NCI-H2227 (cell line): ENCODE data around the gene KATNB1.
"Not testable (repeated sequence)": the region's sequence is repeated elsewhere in the genome, so short reads cannot be mapped to it uniquely, and the experiment has no call there.

ENCODE experiments used
- DNase-seq: peaks from one replicate; lab custom pipeline; 2025; ENCODE audit not compliant: unreplicated experiment; lab: John Stamatoyannopoulos, UW

The KATNB1 gene

DNA sequence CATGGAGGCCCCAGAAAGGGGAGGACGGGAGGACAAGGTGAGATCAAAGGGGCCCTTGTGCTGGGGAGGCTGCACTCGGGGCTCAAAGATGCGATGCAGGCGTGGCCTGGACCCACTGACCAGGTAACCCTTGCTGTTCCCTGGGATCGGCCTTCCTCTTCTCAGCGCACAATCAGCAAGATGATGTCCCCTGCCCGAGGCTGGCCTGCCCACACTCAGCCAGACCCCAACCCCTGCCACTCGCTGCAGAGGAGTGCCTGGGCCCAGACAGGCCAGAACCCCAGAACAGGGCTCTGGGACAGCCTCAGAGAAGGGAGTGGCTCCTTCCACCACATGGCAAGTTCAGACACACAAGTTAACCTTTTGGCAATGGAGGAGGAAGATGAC, 51.9 kb downstream of the KATNB1 start:
- no peak for DNase-seq

DNA sequence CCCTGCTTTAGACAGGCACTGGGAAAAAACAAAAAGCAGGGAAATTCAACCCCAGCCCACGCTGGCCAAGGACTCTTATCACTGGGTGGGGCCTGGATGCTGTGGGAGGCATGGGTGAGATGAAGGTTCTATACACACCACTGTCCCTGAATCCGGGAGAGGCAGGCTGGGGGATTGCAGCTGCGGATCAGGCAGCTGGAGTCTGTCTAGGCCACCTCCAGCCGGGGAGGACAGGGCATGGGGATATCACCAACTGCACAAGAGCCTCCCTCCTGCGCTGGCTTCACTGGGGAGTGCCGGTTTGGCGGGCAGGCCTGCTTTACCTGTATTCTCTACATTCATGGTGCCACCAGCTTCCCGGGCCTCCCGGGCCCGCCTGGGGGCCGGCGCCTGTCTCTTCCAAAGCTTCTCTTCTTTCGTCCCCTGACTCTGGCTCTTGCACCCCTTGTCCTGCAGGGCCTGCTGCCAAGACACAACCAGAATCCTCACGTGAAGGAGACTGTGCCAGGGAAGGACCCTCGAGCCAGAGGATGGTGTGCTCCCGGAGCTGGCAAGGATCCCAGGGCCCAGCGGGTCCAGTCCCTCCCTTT, 52.8 kb downstream of the KATNB1 start:
- no peak for DNase-seq

GRCh38 chr16:57788951-57789350, 53.4 kb downstream of the KATNB1 start:
- no peak for DNase-seq

- no peak for DNase-seq
Measured at GRCh38 chr16:57791195-57791892, 55.8 kb downstream of the KATNB1 start.

DNA sequence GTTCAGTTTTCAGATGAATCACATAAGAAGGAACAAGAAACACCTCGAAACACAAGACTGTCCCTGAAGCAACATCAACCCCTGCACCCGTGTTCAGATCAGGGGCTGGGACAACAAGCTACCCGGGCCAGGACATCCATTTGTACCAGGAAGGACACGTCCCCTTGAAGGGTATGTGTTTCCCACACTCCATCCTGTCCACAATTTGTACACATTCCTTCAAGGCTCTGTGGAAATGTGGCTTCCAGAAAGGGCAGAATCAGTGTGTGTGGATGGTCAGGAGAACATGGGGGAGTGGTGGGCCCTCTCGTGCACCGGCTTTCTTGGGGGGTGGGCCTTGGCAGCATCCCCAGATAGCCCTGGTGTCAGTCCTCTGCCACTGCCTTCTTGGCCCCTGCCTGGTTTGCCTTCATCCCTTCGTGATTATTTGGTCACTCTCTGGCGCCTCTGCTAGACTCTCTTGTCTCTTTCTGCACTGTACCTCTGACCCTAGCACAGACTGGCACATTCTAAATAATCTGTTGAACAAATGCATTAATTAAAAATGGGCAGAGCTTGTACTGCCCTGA, 56.4 kb downstream of the KATNB1 start:
- no peak for DNase-seq

- DNase-seq = no peak
Measured at GRCh38 chr16:57794849-57795430, 59.4 kb downstream of the KATNB1 start.

DNA sequence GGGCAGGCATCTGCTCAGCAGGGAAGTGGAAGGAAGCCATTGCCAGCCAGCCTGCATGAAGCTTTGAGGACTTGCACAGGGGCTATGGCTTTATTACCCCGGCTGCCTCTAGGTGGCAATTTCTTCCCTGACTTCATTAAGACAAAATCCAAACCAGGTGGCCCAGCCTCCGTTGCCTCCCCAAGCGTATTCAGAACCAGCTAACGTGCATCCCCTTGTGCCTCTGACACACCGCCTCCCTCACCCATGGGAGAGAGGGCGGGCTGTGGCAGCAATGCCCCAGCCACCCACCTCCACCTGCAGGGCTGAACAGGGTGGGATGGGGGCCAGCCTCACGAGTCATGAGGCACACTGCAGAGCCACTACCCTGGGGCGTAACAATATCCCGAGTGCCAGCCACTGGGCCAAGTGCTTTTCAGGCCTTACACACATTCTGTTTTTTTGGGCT, 59.9 kb downstream of the KATNB1 start:
- DNase-seq = peak; percentile 26

- DNase-seq = not testable (repeated sequence)
Measured at GRCh38 chr16:57796014-57796413, 60.4 kb downstream of the KATNB1 start.

DNA sequence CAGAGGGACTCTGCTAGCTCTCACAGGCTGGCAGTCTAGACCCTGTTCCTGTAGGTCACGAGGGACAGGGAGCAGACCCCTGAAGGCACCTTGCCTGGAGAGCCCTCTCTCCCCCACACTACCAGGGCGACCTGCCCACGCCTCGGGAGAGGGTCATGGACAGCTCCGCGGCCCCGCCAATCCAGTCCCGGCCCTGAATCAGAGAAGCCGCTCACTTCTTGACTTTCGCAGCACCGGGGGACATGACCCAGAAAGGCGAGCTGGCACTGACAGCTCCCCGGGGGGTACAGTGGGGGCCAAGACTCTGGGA, 61.6 kb downstream of the KATNB1 start:
- DNase-seq = no peak

- peak; percentile 46 for DNase-seq
Measured at GRCh38 chr16:57797526-57798266, 62.1 kb downstream of the KATNB1 start.

DNA sequence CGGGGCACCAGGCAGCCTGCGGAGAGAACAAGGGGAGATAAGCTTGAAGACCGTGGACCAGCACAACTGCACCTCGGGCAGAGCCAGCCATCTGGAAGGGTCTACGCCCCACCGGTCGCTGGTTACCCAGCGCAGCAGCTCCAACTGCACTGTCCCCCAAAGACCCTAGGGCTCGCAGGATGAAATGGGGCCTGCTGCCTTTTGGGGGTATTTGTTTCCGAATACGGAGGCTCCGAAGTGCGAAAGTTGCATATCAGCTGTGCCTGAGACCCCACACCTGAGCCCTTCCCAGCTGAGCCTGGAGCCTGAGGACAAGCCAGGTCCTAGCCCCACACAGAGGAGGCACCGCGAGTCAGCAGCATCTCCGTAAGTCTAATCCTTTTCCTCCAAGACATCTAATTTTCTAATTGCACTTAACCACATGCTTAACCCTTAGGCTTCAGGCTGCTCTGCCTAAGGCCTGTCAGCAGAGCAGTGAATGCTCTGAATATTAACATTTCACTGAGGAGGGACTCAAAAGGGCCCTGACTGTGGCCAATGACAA, 62.8 kb downstream of the KATNB1 start:
- DNase-seq = no peak

DNA sequence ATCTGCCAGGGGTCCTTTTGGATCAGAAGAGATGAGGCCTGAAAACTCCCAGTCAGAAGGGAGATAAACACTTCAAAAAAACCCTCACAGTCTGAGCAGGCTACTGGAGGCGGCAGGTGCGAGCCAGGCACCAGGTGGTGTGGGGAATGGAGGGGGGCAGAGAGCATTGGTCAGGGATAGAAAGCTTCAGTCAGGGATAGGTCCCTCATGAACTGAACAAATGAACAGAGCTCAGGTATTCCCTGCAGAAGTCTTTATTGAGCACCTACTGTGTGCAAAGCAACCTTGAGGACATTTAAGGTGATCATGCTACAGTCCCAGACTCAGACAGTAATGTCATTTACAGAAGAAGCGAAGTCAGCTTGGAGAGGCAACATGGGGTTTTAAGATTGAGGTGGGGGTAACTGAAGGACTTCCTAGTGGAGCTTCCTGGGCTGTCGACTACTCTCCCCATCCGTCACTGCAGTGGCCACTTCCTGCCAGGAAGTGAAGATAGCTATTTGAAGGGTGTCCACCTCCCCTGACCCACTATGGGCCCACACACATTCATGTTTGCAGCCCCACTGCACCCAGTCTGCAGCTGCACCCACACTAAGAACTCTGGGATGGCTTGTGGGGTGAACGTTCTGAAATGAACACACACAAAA, 63.5 kb downstream of the KATNB1 start:
- no peak for DNase-seq

- no peak for DNase-seq
Measured at GRCh38 chr16:57799600-57800199, 64.1 kb downstream of the KATNB1 start.

- no peak for DNase-seq
Measured at GRCh38 chr16:57800200-57801097, 64.9 kb downstream of the KATNB1 start.

GRCh38 chr16:57801098-57801808, 65.7 kb downstream of the KATNB1 start:
- no peak for DNase-seq

GRCh38 chr16:57801809-57802340, 66.3 kb downstream of the KATNB1 start:
- no peak for DNase-seq

DNA sequence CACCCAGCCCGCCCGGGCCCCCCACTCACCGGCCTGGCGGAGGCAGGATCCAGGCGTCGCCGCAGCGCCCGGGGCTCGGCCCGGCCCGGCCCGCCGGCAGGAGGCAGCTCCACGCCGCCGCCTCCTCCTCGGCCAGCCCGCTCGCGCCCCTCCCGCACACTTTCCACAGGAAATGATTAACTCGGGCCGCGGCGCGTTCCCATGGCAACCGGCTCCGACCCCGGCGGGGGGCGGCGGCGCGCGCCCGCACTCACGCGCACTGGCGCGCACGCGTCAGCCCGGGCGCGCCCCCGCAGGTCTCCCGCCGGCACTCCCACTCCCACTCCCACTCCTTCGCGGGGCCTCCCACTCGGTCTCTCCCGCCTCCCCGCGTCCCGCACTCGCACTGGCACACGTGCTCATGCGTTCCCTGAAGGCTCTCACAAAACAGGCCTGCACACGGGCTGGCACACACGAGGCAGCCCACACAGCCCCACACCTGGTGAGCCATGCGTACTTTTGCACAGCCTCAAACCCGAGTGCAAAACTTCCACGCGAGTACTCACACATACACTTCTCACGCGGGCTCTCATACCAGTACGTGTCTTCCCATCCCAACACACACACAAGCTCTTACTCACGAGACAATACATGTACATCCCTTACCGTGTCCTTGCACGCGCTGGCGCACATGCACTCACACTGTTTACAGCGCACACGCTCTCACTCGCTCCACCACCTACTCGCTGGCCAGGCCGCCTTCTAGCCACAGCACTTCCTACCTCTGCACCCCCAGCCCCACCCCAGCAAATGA, 67.0 kb downstream of the KATNB1 start, which contains the start of gene KIFC3:
Gene KIFC3 (minus strand): TSS at position 151 of the 793 bp plus-strand sequence. CDS start 4,248 bp downstream, outside the sequence.
- DNase-seq = peak; percentile 77
